Fibroblast of mammary gland (primary cell): ENCODE data around the gene TRPM3.
"Not testable (repeated sequence)": the region's sequence is repeated elsewhere in the genome, so short reads cannot be mapped to it uniquely, and the experiment has no call there.

ENCODE experiments used
- DNase-seq: peaks from one replicate; pipeline ENCODE4 v3.0.0-alpha.2; 2010; ENCODE audit warnings: low read depth
- H3K4me3 ChIP-seq: 2 replicates; pipeline ENCODE4 v1.5.1; 2011; ENCODE audit warnings: low read depth, mild to moderate bottlenecking, low read length, moderate library complexity; ENCODE audit not compliant: control insufficient read depth
- CTCF ChIP-seq: conservative IDR thresholded peaks from 2 replicates; pipeline ENCODE4 v1.5.1; 2011; ENCODE audit warnings: low read depth, low read length, inconsistent platforms; ENCODE audit not compliant: control insufficient read depth, insufficient read depth

The TRPM3 gene

GRCh38 chr9:70634696-70635095, 486.7 kb downstream of the TRPM3 start:
- H3K4me3 ChIP-seq = no peak overlapping the region

GRCh38 chr9:70630971-70631370, 490.4 kb downstream of the TRPM3 start:
- no peak for TF ChIP-seq CTCF
- no peak for DNase-seq
- no peak overlapping the region for H3K4me3 ChIP-seq

More at GRCh38 chr9:70634696-70635095, 486.7 kb downstream of the TRPM3 start:
- no peak for DNase-seq
- TF ChIP-seq CTCF = no peak

- not testable (repeated sequence) for H3K4me3 ChIP-seq
- TF ChIP-seq CTCF = peak; percentile 28
- peak; percentile 39 for DNase-seq
Observed at GRCh38 chr9:70629080-70629685, 492.2 kb downstream of the TRPM3 start.

GRCh38 chr9:70625078-70625477, 496.3 kb downstream of the TRPM3 start:
- H3K4me3 ChIP-seq = no peak overlapping the region
- no peak for DNase-seq
- TF ChIP-seq CTCF = no peak

GRCh38 chr9:70618784-70619183, 502.6 kb downstream of the TRPM3 start:
- TF ChIP-seq CTCF = no peak
- DNase-seq = peak; percentile 73
- no peak overlapping the region for H3K4me3 ChIP-seq

GRCh38 chr9:70617033-70617828, 504.2 kb downstream of the TRPM3 start:
- TF ChIP-seq CTCF = no peak
- no peak for DNase-seq
- no peak overlapping the region for H3K4me3 ChIP-seq
